Measurements from ENCODE around the gene STARD7.

GRCh38 chr2:96137321-96138178 lies 71.1 kb downstream of the STARD7 start:
- TF ChIP-seq SUZ12 (IDR thresholded peaks at IDR 0.05) (no peak), FOXK2 (IDR thresholded peaks at IDR 0.05) (no peak), PKNOX1 (IDR thresholded peaks at IDR 0.05) (no peak), CTBP1 (IDR thresholded peaks at IDR 0.05; ENCODE audit: borderline replicate concordance) (no peak), SP1 (IDR thresholded peaks at IDR 0.05) (no peak), ELF4 (IDR thresholded peaks at IDR 0.05) (no peak), FOXM1 (IDR thresholded peaks at IDR 0.05; ENCODE audit: borderline replicate concordance) (no peak), FOXA1 (IDR thresholded peaks at IDR 0.05) (no peak), BHLHE40 (IDR thresholded peaks at IDR 0.05; ENCODE audit: borderline replicate concordance) (no peak), HDGF (IDR thresholded peaks at IDR 0.05; ENCODE audit: borderline replicate concordance) (no peak), ARNT (IDR thresholded peaks at IDR 0.05) (no peak)
